Calu3 (cell line): ENCODE measurements around the gene CACUL1. TPM values are rescaled to one million over a fixed set of nuclear protein-coding genes. Genes with fewer than 3 reads are reported as not detected.
"Not testable (repeated sequence)": the region's sequence is repeated elsewhere in the genome, so short reads cannot be mapped to it uniquely, and the experiment has no call there.

Experiments used
- BruUV-seq: library from RNA; stranded (reverse); fragments of 400-500 nt; replicated peaks from 2 replicates; lab custom pipeline; 2021; lab: Mats Ljungman, UMichigan
- CTCF ChIA-PET: fragments of 300-600 bp; sonication (Branson Sonifier 250); formaldehyde crosslinking; loops from one replicate; lab custom pipeline; 2022; ENCODE audit warnings: antibody characterized with exemption; lab: Charles Lee
- DNase-seq: peaks from one replicate; pipeline ENCODE4 v3.0.0; 2022
- H3K27ac Mint-ChIP-seq: one replicate; pipeline ENCODE4 v1.8.0; 2022; ENCODE audit warnings: mixed read lengths; ENCODE audit not compliant: unreplicated experiment
- H3K27me3 Mint-ChIP-seq: one replicate; pipeline ENCODE4 v1.8.0; 2022; ENCODE audit warnings: mixed read lengths; ENCODE audit not compliant: unreplicated experiment
- H3K36me3 Mint-ChIP-seq: one replicate; pipeline ENCODE4 v1.8.0; 2022; ENCODE audit warnings: mild to moderate bottlenecking, moderate library complexity, mixed read lengths; ENCODE audit not compliant: insufficient read depth, unreplicated experiment
- H3K4me1 Mint-ChIP-seq: one replicate; pipeline ENCODE4 v1.8.0; 2022; ENCODE audit warnings: mild to moderate bottlenecking, low read depth, mixed read lengths; ENCODE audit not compliant: unreplicated experiment
- H3K4me3 Mint-ChIP-seq: one replicate; pipeline ENCODE4 v1.8.0; 2022; ENCODE audit warnings: mild to moderate bottlenecking, low read depth, moderate library complexity, mixed read lengths; ENCODE audit not compliant: unreplicated experiment
- H3K9me3 Mint-ChIP-seq: one replicate; pipeline ENCODE4 v1.8.0; 2022; ENCODE audit warnings: low read depth, mixed read lengths; ENCODE audit not compliant: unreplicated experiment
- CTCF ChIP-seq: fragments of 200-600 bp; IDR thresholded peaks from one replicate; pipeline ENCODE4 v1.8.0; 2022; ENCODE audit warnings: antibody characterized with exemption; ENCODE audit not compliant: unreplicated experiment
- intact Hi-C: fragments of 100-400 bp; cut with micrococcal nuclease; formaldehyde crosslinking; loops from one replicate; pipeline ENCODE4 v1.10.0; 2022; ENCODE audit not compliant: unreplicated experiment
- total RNA-seq: library from RNA; stranded (reverse); gene quantifications from 2 replicates; pipeline ENCODE4 v1.2.3, GENCODE V29; 2022

CACUL1 gene
- total RNA-seq, 1 experiment from 2014 or later = 44.6 TPM

- H3K27ac Mint-ChIP-seq = no peak overlapping the region
- H3K27me3 Mint-ChIP-seq = no peaks in the 10 kb centered on the region
- no peak for TF ChIP-seq CTCF
- H3K4me3 Mint-ChIP-seq = no peak overlapping the region
- peaks cover 50% of the 10 kb centered on the region for H3K4me1 Mint-ChIP-seq
- BruUV-seq = no TSS peak
- intact Hi-C loops = no loop called here
- no peaks in the 10 kb centered on the region for H3K9me3 Mint-ChIP-seq
- CTCF ChIA-PET = no interaction called here
- peaks cover 12% of the 10 kb centered on the region for H3K36me3 Mint-ChIP-seq
- DNase-seq = no peak
Observed at GRCh38 chr10:118745056-118745455, 9.7 kb downstream of the CACUL1 start.

DNA sequence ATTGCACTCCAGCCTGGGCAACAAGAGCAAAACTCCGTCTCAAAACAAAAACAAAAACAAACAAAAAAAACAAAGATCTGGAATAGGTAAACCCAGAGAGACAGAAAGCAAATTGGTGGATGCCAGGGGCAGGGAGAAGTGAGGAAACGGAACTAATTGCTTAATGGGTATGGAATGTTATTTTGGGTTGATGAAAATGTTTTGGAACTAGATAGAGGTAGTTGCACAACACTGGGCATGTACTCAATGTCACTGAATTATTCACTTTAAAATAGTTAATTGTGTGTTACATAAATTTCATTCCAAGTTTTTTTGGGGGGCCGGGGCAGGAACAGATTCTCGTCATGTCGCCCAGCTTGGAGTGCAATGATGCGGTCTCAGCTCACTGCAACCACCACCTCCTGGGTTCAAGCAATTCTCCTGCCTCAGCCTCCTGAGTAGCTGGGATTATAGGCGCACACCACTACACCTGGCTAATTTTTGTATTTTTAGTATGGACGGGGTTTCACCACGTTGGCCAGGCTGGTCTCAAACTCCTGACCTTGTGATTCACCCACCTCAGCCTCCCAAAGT, 10.3 kb downstream of the CACUL1 start:
- H3K9me3 Mint-ChIP-seq, H3K4me3 Mint-ChIP-seq, H3K27me3 Mint-ChIP-seq, H3K27ac Mint-ChIP-seq, intact Hi-C loops, BruUV-seq, DNase-seq: not testable (repeated sequence)
- CTCF ChIA-PET = interaction anchor here (0.7 kb wide), 1 partner anchor 745 kb away, joined by 3 read pairs; no protein-coding TSS in a partner anchor
- H3K36me3 Mint-ChIP-seq = peaks cover 12% of the 10 kb centered on the region
- peaks cover 50% of the 10 kb centered on the region for H3K4me1 Mint-ChIP-seq

- peaks cover 12% of the 10 kb centered on the region for H3K36me3 Mint-ChIP-seq
- no peak for TF ChIP-seq CTCF
- peak overlapping the region; percentile 0 for H3K27ac Mint-ChIP-seq
- H3K4me3 Mint-ChIP-seq = no peak overlapping the region
- intact Hi-C loops = no loop called here
- CTCF ChIA-PET = interaction anchor here (0.9 kb wide), 1 partner anchor 50 kb away, joined by 3 read pairs; no protein-coding TSS in a partner anchor
- no TSS peak for BruUV-seq
- DNase-seq = no peak
- H3K4me1 Mint-ChIP-seq = peaks cover 55% of the 10 kb centered on the region
- H3K9me3 Mint-ChIP-seq = no peaks in the 10 kb centered on the region
- H3K27me3 Mint-ChIP-seq = no peaks in the 10 kb centered on the region
Observed at GRCh38 chr10:118742782-118743181, 12.0 kb downstream of the CACUL1 start.

GRCh38 chr10:118742032-118742431, 12.7 kb downstream of the CACUL1 start:
- Mint-ChIP-seq H3K27ac (peak overlapping the region; percentile 0), H3K27me3 (no peaks in the 10 kb centered on the region), H3K4me3 (no peak overlapping the region), H3K36me3 (peaks cover 12% of the 10 kb centered on the region), H3K4me1 (peaks cover 53% of the 10 kb centered on the region), H3K9me3 (no peaks in the 10 kb centered on the region)
- TSS peak; percentile 9 for BruUV-seq
- intact Hi-C loops = no loop called here
- DNase-seq = no peak
- TF ChIP-seq CTCF = no peak
- CTCF ChIA-PET = interaction anchor here (0.9 kb wide), 1 partner anchor 49 kb away, joined by 3 read pairs; no protein-coding TSS in a partner anchor

- Mint-ChIP-seq H3K9me3 (no peaks in the 10 kb centered on the region), H3K4me1 (peaks cover 34% of the 10 kb centered on the region), H3K36me3 (peaks cover under 1% of the 10 kb centered on the region), H3K27ac (no peak overlapping the region), H3K4me3 (no peak overlapping the region), H3K27me3 (no peaks in the 10 kb centered on the region)
- TF ChIP-seq CTCF = no peak
- intact Hi-C loops = no loop called here
- no TSS peak for BruUV-seq
- CTCF ChIA-PET = no interaction called here
- no peak for DNase-seq
Observed at GRCh38 chr10:118738406-118738805, 16.4 kb downstream of the CACUL1 start.
